ENCODE data around the gene ADAP1.

DNA sequence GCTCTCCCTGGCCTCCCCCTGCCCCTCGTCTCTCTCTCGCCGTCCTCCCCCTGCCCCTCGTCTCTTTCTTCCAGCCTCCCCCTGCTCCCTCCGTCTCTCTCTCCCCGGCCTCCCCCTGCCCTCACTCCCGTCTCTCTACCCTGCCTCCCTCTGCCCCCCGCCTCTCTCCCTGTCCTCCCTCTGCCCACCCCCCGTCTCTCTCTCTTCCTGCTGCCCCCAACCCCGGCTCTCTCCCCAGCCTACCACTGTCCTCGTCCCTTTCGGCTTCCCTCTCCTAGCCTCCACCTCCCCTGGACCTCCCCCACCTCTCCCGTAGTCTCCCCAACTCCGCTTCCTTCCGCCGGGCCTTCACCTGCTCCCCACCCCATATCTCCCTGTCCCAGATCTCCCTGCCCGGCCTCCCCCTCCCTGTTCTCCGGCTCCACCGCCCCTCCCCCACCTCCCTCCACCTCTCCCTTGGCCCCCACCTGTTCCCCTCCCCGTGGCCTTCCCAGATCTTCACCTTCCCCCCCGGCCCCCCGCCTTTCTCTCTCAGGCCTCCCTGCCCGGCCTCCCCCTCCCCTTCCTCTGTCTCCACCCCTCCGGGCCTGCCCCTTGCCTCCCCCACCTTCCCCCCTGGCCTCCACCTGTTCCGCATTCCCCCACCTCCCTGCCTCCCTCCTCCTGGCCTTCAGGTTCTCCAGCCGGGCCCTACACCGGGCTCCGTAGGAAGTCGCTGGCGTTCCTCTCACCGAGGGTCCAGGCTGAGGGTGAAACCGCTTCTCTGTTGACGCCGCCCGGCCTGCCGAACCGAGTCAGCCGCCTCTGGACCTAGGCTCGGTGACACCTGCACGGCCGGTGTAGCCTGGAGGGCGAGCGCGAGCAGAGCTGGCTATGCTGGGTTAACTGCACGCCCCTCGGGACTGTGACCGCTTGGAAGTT is 76.9 kb downstream of the ADAP1 start:
- TF ChIP-seq, protein P1, sequence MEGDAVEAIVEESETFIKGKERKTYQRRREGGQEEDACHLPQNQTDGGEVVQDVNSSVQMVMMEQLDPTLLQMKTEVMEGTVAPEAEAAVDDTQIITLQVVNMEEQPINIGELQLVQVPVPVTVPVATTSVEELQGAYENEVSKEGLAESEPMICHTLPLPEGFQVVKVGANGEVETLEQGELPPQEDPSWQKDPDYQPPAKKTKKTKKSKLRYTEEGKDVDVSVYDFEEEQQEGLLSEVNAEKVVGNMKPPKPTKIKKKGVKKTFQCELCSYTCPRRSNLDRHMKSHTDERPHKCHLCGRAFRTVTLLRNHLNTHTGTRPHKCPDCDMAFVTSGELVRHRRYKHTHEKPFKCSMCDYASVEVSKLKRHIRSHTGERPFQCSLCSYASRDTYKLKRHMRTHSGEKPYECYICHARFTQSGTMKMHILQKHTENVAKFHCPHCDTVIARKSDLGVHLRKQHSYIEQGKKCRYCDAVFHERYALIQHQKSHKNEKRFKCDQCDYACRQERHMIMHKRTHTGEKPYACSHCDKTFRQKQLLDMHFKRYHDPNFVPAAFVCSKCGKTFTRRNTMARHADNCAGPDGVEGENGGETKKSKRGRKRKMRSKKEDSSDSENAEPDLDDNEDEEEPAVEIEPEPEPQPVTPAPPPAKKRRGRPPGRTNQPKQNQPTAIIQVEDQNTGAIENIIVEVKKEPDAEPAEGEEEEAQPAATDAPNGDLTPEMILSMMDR (IDR thresholded peaks at IDR 0.05) = no peak
- peak in 1 of 2 donors; percentile 30 for TF ChIP-seq POLR2A (IDR thresholded peaks at IDR 0.05)

Measured in adrenal gland (tissue), 5 donors.